GM19328 (cell line): ENCODE data around the gene SMPD4.
"Not testable (repeated sequence)": the region's sequence is repeated elsewhere in the genome, so short reads cannot be mapped to it uniquely, and the experiment has no call there.

ENCODE experiments used
- ATAC-seq: cut with Tn5 transposase; IDR thresholded peaks from one replicate; pipeline ENCODE4 v1.9.1; 2021; ENCODE audit warnings: mild to moderate bottlenecking, moderate library complexity; ENCODE audit not compliant: unreplicated experiment

Gene SMPD4

GRCh38 chr2:130159376-130159775 lies 22.0 kb downstream of the SMPD4 start:
- ATAC-seq: not testable (repeated sequence)

GRCh38 chr2:130158631-130159030 lies 22.8 kb downstream of the SMPD4 start:
- no peak for ATAC-seq

GRCh38 chr2:130157825-130158514 lies 23.4 kb downstream of the SMPD4 start:
- ATAC-seq: peak; percentile 77

- not testable (repeated sequence) for ATAC-seq
These were observed 24.0 kb downstream of the SMPD4 start for GRCh38 chr2:130157354-130157753.

- ATAC-seq: no peak
These were observed 24.8 kb downstream of the SMPD4 start for GRCh38 chr2:130156624-130157004.

GRCh38 chr2:130155956-130156623 lies 25.3 kb downstream of the SMPD4 start:
- not testable (repeated sequence) for ATAC-seq

- ATAC-seq: no peak
These were observed 26.3 kb downstream of the SMPD4 start for GRCh38 chr2:130154773-130155765.

- not testable (repeated sequence) for ATAC-seq
These were observed 27.0 kb downstream of the SMPD4 start for GRCh38 chr2:130154423-130154770.

GRCh38 chr2:130153721-130154422 lies 27.5 kb downstream of the SMPD4 start:
- ATAC-seq: not testable (repeated sequence)

- ATAC-seq: no peak
These were observed 28.4 kb downstream of the SMPD4 start for GRCh38 chr2:130152816-130153595.

- ATAC-seq: not testable (repeated sequence)
These were observed 29.1 kb downstream of the SMPD4 start for GRCh38 chr2:130152136-130152815.

- not testable (repeated sequence) for ATAC-seq
These were observed 30.3 kb downstream of the SMPD4 start for GRCh38 chr2:130151145-130151512.

GRCh38 chr2:130150181-130151144 lies 30.9 kb downstream of the SMPD4 start:
- no peak for ATAC-seq

GRCh38 chr2:130148515-130148914 lies 32.9 kb downstream of the SMPD4 start:
- not testable (repeated sequence) for ATAC-seq

- ATAC-seq: peak; percentile 87
These were observed 36.4 kb downstream of the SMPD4 start, which contains the start of gene CCDC74B for GRCh38 chr2:130145006-130145414. Gene CCDC74B (minus strand): TSS chr2:130145112. CDS start chr2:130144996, 116 bp downstream.

GRCh38 chr2:130143266-130144039 lies 37.9 kb downstream of the SMPD4 start:
- ATAC-seq: not testable (repeated sequence)
